ENCODE data around the gene CLUH.

The CLUH gene

DNA sequence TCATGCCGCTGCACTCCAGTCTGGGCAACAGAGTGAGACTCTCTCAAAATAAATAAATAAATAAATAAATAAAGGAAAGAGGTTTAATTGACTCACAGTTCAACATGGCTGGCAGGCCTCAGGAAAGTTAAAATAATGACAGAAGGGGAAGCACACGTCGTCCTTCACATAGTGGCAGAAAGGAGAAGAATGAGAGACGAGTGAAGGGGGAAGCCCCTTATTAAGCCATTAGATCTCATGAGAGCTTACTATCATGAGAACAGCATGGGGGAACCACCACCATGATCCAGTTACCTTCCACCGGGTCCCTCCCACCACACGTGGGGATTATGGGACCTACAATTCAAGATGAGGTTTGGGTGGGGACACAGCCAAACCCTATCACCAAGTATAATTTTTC lies 63.6 kb downstream of the CLUH start:
- Histone ChIP-seq H3K9me2 (replicated peaks; ENCODE audit: insufficient read depth, low read length) (no peaks in the 10 kb centered on the region), H3K27ac (ENCODE audit: low read length) (no peak overlapping the region), H3K79me2 (ENCODE audit: low read length) (peaks cover 85% of the 10 kb centered on the region), H3K4me3 (ENCODE audit: low read length) (no peak overlapping the region), H3K4me1 (ENCODE audit: low read length) (no peaks in the 10 kb centered on the region), H4K20me1 (ENCODE audit: insufficient read depth, low read length) (0 out of 2 replicates have a peak, but pooled peaks cover 5% of the 10 kb centered on the region), H3F3A (ENCODE audit: insufficient read depth, low read length) (no peaks in the 10 kb centered on the region), H3K4me2 (ENCODE audit: low read depth, low read length) (no peak overlapping the region), H3K27me3 (replicated peaks; ENCODE audit: insufficient read depth, low read length) (no peaks in the 10 kb centered on the region), H3K9me3 (replicated peaks; ENCODE audit: insufficient read depth, low read length) (no peaks in the 10 kb centered on the region), H2AFZ (ENCODE audit: low read length) (no peak overlapping the region), H3K36me3 (replicated peaks; ENCODE audit: insufficient read depth, low read length) (no peaks in the 10 kb centered on the region; the same call in 1 of the 2 replicates), H3K9ac (ENCODE audit: low read length) (no peak overlapping the region)
- DNase-seq: no peak
- TF ChIP-seq EZH2 (optimal IDR thresholded peaks at IDR 0.05; ENCODE audit: low read depth, low read length): no peak
- TF ChIP-seq CTCF (IDR thresholded peaks at IDR 0.05; ENCODE audit: low read length): no peak

GRCh38 chr17:2644971-2645370 lies 66.6 kb downstream of the CLUH start:
- Histone ChIP-seq H3K4me2 (ENCODE audit: low read depth, low read length) (no peak overlapping the region), H3K9me3 (replicated peaks; ENCODE audit: insufficient read depth, low read length) (no peaks in the 10 kb centered on the region), H3K9me2 (replicated peaks; ENCODE audit: insufficient read depth, low read length) (no peaks in the 10 kb centered on the region), H3K36me3 (replicated peaks; ENCODE audit: insufficient read depth, low read length) (no peaks in the 10 kb centered on the region; the same call in 1 of the 2 replicates), H3K4me3 (ENCODE audit: low read length) (no peak overlapping the region), H3F3A (ENCODE audit: insufficient read depth, low read length) (0 out of 2 replicates have a peak, but pooled peaks cover 3% of the 10 kb centered on the region), H3K4me1 (ENCODE audit: low read length) (no peaks in the 10 kb centered on the region), H3K79me2 (ENCODE audit: low read length) (peaks cover 91% of the 10 kb centered on the region), H4K20me1 (ENCODE audit: insufficient read depth, low read length) (peaks cover 6% of the 10 kb centered on the region; the same call in 1 of the 2 replicates), H2AFZ (ENCODE audit: low read length) (no peak overlapping the region), H3K9ac (ENCODE audit: low read length) (no peak overlapping the region), H3K27ac (ENCODE audit: low read length) (no peak overlapping the region), H3K27me3 (replicated peaks; ENCODE audit: insufficient read depth, low read length) (no peaks in the 10 kb centered on the region)
- TF ChIP-seq EZH2phosphoT487 (IDR thresholded peaks at IDR 0.05; ENCODE audit: low read length) (no peak), EZH2 (optimal IDR thresholded peaks at IDR 0.05; ENCODE audit: low read depth, low read length) (no peak), CTCF (IDR thresholded peaks at IDR 0.05; ENCODE audit: low read length) (no peak)
- no peak for DNase-seq

All from MM.1S (cell line).